HCT116 (cell line): ENCODE results near the gene SRCIN1. TPM values are rescaled to one million over a fixed set of nuclear protein-coding genes. Genes with fewer than 3 reads are reported as not detected.

Experiments
- ATAC-seq: fragments of 200-7000 bp; cut with Tn5 transposase; 2 replicates; pipeline ENCODE4 v1.9.1; 2020; ENCODE audit warnings: mild to moderate bottlenecking, moderate library complexity
- BruUV-seq: library from RNA; stranded (reverse); fragments of 400-500 nt; replicated peaks from 2 replicates; lab custom pipeline; 2021; lab: Mats Ljungman, UMichigan
- CTCF ChIA-PET: fragments of 300-600 bp; sonication (Branson Sonifier 250); formaldehyde crosslinking; loops from one replicate; lab custom pipeline; 2021; ENCODE audit warnings: antibody characterized with exemption; lab: Charles Lee
- POLR2A ChIA-PET: fragments of 300-600, 350-600 bp; sonication (Branson Sonifier 250); formaldehyde crosslinking; loops from one replicate; lab custom pipeline; 2021; ENCODE audit warnings: antibody characterized with exemption; lab: Charles Lee
- RAD21 ChIA-PET, 2 experiments: fragments of 300-600 bp; sonication (Branson Sonifier 250); formaldehyde crosslinking; loops; one replicate each; lab custom pipeline; 2023; ENCODE audit warnings: low total read pairs in 2 of 2; ENCODE audit not compliant: uncharacterized antibody in 2 of 2, unreplicated experiment in 2 of 2, low non-redundant PET in 1 of 2; lab: Charles Lee
- DNase-seq: peaks from one replicate; pipeline ENCODE4 v3.0.0-alpha.2; 2010; ENCODE audit warnings: low read depth, low spot score
- H2AFZ ChIP-seq: fragments of 200-600 bp; shearing (Covaris generic), sonication (generic); 2 replicates; pipeline ENCODE4 v1.6.1; 2017; ENCODE audit warnings: low read depth, mixed run types, mixed read lengths, antibody characterized with exemption, low read length; ENCODE audit not compliant: poor library complexity, severe bottlenecking
- H3K27ac ChIP-seq: 2 replicates; pipeline ENCODE4 v1.5.1; 2012; ENCODE audit warnings: low read depth, low read length
- H3K27me3 ChIP-seq: fragments of 200-600 bp; sonication (generic); 2 replicates; pipeline ENCODE4 v1.6.1; 2016; ENCODE audit warnings: mixed run types, low read length, mixed read lengths; ENCODE audit not compliant: insufficient read depth
- H3K36me3 ChIP-seq, 2 experiments: fragments of 200-500 bp in 1 of 2; fragments of 200-600 bp in 1 of 2; sonication (Bioruptor generic) in 1 of 2; sonication (generic) in 1 of 2; 2 replicates each; pipeline versions ENCODE4 v1.5.1 to v1.6.1; 2014 to 2016; ENCODE audit warnings: low read length in 2 of 2, inconsistent platforms in 1 of 2, mixed read lengths in 1 of 2, mixed run types in 1 of 2; ENCODE audit not compliant: insufficient read depth in 2 of 2, control insufficient read depth in 1 of 2
- H3K4me1 ChIP-seq, 2 experiments: fragments of 200-600 bp in 1 of 2; sonication (generic) in 1 of 2; 2 replicates each; pipeline versions ENCODE4 v1.5.1 to v1.6.1; 2012 to 2017; ENCODE audit warnings: low read length in 2 of 2, inconsistent platforms in 1 of 2, mild to moderate bottlenecking in 1 of 2, mixed read lengths in 1 of 2, mixed run types in 1 of 2, moderate library complexity in 1 of 2; ENCODE audit not compliant: insufficient read depth in 2 of 2, control insufficient read depth in 1 of 2
- H3K4me2 ChIP-seq: fragments of 200-600 bp; sonication (generic); 2 replicates; pipeline ENCODE4 v1.6.1; 2017; ENCODE audit warnings: mixed run types, low read length, mixed read lengths
- H3K4me3 ChIP-seq, 2 experiments: fragments of 200-600 bp in 1 of 2; sonication (generic) in 1 of 2; replicated peaks in 1 of 2; 2 replicates each; pipeline ENCODE4 v1.5.1; 2011 to 2016; ENCODE audit warnings: low read length in 2 of 2, control low read depth in 1 of 2, low read depth in 1 of 2, mild to moderate bottlenecking in 1 of 2, mixed read lengths in 1 of 2, mixed run types in 1 of 2
- H3K79me2 ChIP-seq: fragments of 200-600 bp; sonication (generic); 2 replicates; pipeline ENCODE4 v1.6.1; 2017; ENCODE audit warnings: mild to moderate bottlenecking, mixed run types, low read length, moderate library complexity, mixed read lengths; ENCODE audit not compliant: insufficient read depth
- H3K9ac ChIP-seq: fragments of 200-600 bp; sonication (generic); 2 replicates; pipeline ENCODE4 v1.6.1; 2016; ENCODE audit warnings: low read length, mixed read lengths
- H3K9me2 ChIP-seq: fragments of 200-600 bp; sonication (generic), shearing (Covaris generic); 2 replicates; pipeline ENCODE4 v1.6.1; 2017; ENCODE audit warnings: mixed run types, mild to moderate bottlenecking, moderate library complexity; ENCODE audit not compliant: insufficient read depth
- H3K9me3 ChIP-seq, 2 experiments: fragments of 200-500 bp in 1 of 2; fragments of 200-600 bp in 1 of 2; sonication (Bioruptor generic) in 1 of 2; sonication (generic) in 1 of 2; 2 replicates each; pipeline ENCODE4 v1.6.1; 2014 to 2017; ENCODE audit warnings: low read length in 2 of 2, mixed read lengths in 2 of 2, inconsistent platforms in 1 of 2, low read depth in 1 of 2, mild to moderate bottlenecking in 1 of 2, mixed run types in 1 of 2, moderate library complexity in 1 of 2; ENCODE audit not compliant: control insufficient read depth in 1 of 2, insufficient read depth in 1 of 2
- H4K20me1 ChIP-seq: fragments of 200-600 bp; sonication (generic), shearing (Covaris generic); 2 replicates; pipeline ENCODE4 v1.6.1; 2017; ENCODE audit warnings: mixed run types, mild to moderate bottlenecking, moderate library complexity; ENCODE audit not compliant: insufficient read depth
- CBX3 ChIP-seq: IDR thresholded peaks from 2 replicates; pipeline ENCODE4 v1.6.1; 2012; ENCODE audit warnings: low read depth
- EGR1 ChIP-seq: IDR thresholded peaks from 2 replicates; pipeline ENCODE4 v1.6.1; 2012; ENCODE audit warnings: low read depth
- EZH2 ChIP-seq: fragments of 200-600 bp; sonication (generic); IDR thresholded peaks from 2 replicates; pipeline ENCODE4 v1.6.1; 2017; ENCODE audit warnings: antibody characterized with exemption, mixed run types
- MAX ChIP-seq: IDR thresholded peaks from 2 replicates; pipeline ENCODE4 v1.6.1; 2012
- POLR2AphosphoS5 ChIP-seq: IDR thresholded peaks from 2 replicates; pipeline ENCODE4 v1.6.1; 2011; ENCODE audit warnings: mild to moderate bottlenecking, low read depth, low read length, moderate library complexity
- SIN3A ChIP-seq: IDR thresholded peaks from 2 replicates; pipeline ENCODE4 v1.6.1; 2012; ENCODE audit warnings: low read depth
- SP1 ChIP-seq: IDR thresholded peaks from 2 replicates; pipeline ENCODE4 v1.6.1; 2012; ENCODE audit warnings: low read depth
- TCF7L2 ChIP-seq: IDR thresholded peaks from 2 replicates; pipeline ENCODE4 v1.7.0; 2011; ENCODE audit warnings: borderline replicate concordance, inconsistent platforms; ENCODE audit not compliant: insufficient read depth, insufficient read length; ENCODE audit errors: extremely low read depth
- YY1 ChIP-seq: IDR thresholded peaks from 2 replicates; pipeline ENCODE4 v1.6.1; 2011; ENCODE audit warnings: low read length, low read depth, moderate library complexity, mild to moderate bottlenecking; ENCODE audit not compliant: insufficient replicate concordance; ENCODE audit errors: extremely low read depth
- intact Hi-C: fragments of 100-400 bp; cut with micrococcal nuclease; formaldehyde crosslinking; loops from 2 replicates; pipeline ENCODE4 v1.10.0; 2022
- total RNA-seq: library from RNA; stranded (reverse); gene quantifications from one replicate; pipeline ENCODE4 v1.2.1, GENCODE V29; 2021; ENCODE audit not compliant: unreplicated experiment
- TF ChIP-seq, protein P1 (sequence below), 3 experiments: fragments of 200-600 bp in 1 of 3; sonication (generic) in 1 of 3; IDR thresholded peaks in 2 of 3; conservative IDR thresholded peaks in 1 of 3; 2 replicates each; pipeline ENCODE4 v1.5.1; 2012 to 2017; ENCODE audit warnings: low read depth in 2 of 3, low read length in 2 of 3, antibody characterized with exemption in 1 of 3, borderline replicate concordance in 1 of 3, control low read depth in 1 of 3, mild to moderate bottlenecking in 1 of 3, mixed read lengths in 1 of 3, mixed run types in 1 of 3, moderate library complexity in 1 of 3; ENCODE audit not compliant: insufficient read depth in 1 of 3
- TF ChIP-seq, protein P2 (sequence below): IDR thresholded peaks from 2 replicates; pipeline ENCODE4 v1.6.1; 2012

Gene SRCIN1
- total RNA-seq, 1 experiment from 2014 or later: 10.5 TPM

DNA sequence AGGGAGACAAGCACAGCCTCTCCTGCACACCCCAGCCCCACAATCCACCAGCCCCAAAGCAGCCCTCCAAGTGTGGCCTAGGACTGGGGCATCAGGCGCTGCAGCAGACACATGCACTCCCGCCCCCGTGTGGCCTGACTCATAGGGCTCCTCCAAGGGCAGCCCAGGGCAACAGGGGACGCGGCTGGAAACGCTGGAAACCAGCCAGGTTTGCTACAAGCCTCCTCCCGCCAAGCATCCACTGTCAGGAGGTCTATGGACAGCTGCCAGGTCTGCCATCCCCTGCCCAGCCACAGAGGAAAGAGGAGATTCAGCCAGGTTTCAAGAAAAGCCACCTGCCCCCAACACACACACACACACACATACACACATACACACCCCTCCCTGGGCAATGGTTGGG is 25.8 kb downstream of the SRCIN1 start:
- CTCF ChIA-PET: no interaction called here
- no peaks in the 10 kb centered on the region for H3K9me2 ChIP-seq
- intact Hi-C loops: loop anchor here (10.0 kb wide), 1 partner anchor 85 kb away; no protein-coding TSS in a partner anchor
- no peaks in the 10 kb centered on the region for H3K79me2 ChIP-seq
- H3K36me3 ChIP-seq: no peaks in the 10 kb centered on the region
- POLR2A ChIA-PET: no interaction called here
- DNase-seq (no peak), ATAC-seq (peak; percentile 70)
- no peak overlapping the region for H3K4me3 ChIP-seq
- H2AFZ ChIP-seq: no peak overlapping the region
- no TSS peak for BruUV-seq
- no peak for TF ChIP-seq CBX3
- TF ChIP-seq, protein P1, sequence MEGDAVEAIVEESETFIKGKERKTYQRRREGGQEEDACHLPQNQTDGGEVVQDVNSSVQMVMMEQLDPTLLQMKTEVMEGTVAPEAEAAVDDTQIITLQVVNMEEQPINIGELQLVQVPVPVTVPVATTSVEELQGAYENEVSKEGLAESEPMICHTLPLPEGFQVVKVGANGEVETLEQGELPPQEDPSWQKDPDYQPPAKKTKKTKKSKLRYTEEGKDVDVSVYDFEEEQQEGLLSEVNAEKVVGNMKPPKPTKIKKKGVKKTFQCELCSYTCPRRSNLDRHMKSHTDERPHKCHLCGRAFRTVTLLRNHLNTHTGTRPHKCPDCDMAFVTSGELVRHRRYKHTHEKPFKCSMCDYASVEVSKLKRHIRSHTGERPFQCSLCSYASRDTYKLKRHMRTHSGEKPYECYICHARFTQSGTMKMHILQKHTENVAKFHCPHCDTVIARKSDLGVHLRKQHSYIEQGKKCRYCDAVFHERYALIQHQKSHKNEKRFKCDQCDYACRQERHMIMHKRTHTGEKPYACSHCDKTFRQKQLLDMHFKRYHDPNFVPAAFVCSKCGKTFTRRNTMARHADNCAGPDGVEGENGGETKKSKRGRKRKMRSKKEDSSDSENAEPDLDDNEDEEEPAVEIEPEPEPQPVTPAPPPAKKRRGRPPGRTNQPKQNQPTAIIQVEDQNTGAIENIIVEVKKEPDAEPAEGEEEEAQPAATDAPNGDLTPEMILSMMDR (IDR thresholded peaks at IDR 0.05 in 2 of 3, conservative IDR thresholded peaks at IDR 0.05 in 1 of 3; ENCODE audit: borderline replicate concordance in 1 of 3, insufficient read depth in 1 of 3, low read depth in 2 of 3, low read length in 2 of 3): peak in 2 of 3 experiments; percentile 27 to 51; a peak in 3 of 6 replicates
- TF ChIP-seq SP1: no peak
- no peak for TF ChIP-seq EZH2
- peak; percentile 83 for TF ChIP-seq EGR1
- TF ChIP-seq POLR2AphosphoS5: peak; percentile 17; the same call in 1 of the 2 replicates
- no peaks in the 10 kb centered on the region for H4K20me1 ChIP-seq
- H3K9ac ChIP-seq: no peak overlapping the region; the same call in 1 of the 2 replicates
- H3K4me2 ChIP-seq: peak overlapping the region; percentile 43
- H3K9me3 ChIP-seq: no peaks in the 10 kb centered on the region
- RAD21 ChIA-PET: interaction anchor here in 1 of 2 experiments (1.2 kb wide), 1 partner anchor 21 kb away, joined by 3 read pairs; no protein-coding TSS in a partner anchor
- no peak overlapping the region; the same call in 1 of the 2 replicates for H3K27ac ChIP-seq
- H3K4me1 ChIP-seq: peaks cover 21 to 36% of the 10 kb centered on the region in 2 experiments
- H3K27me3 ChIP-seq: no peaks in the 10 kb centered on the region

- no TSS peak for BruUV-seq
- H3K27me3 ChIP-seq: no peaks in the 10 kb centered on the region
- no peak overlapping the region for H3K9ac ChIP-seq
- peaks cover 19 to 36% of the 10 kb centered on the region in 2 experiments for H3K4me1 ChIP-seq
- intact Hi-C loops: no loop called here
- no peaks in the 10 kb centered on the region for H4K20me1 ChIP-seq
- DNase-seq: no peak
- H3K9me2 ChIP-seq: no peaks in the 10 kb centered on the region
- H2AFZ ChIP-seq: no peak overlapping the region
- TF ChIP-seq EZH2: no peak
- no peak for TF ChIP-seq SIN3A
- no peak for TF ChIP-seq YY1
- TF ChIP-seq MAX: no peak
- no peak for TF ChIP-seq CBX3
- no peak for TF ChIP-seq TCF7L2
- TF ChIP-seq, protein P2, sequence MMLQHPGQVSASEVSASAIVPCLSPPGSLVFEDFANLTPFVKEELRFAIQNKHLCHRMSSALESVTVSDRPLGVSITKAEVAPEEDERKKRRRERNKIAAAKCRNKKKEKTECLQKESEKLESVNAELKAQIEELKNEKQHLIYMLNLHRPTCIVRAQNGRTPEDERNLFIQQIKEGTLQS: no peak
- H3K79me2 ChIP-seq: no peaks in the 10 kb centered on the region
- ChIA-PET POLR2A (no interaction called here), CTCF (interaction anchor here (0.7 kb wide), 1 partner anchor 21 kb away, joined by 4 read pairs; no protein-coding TSS in a partner anchor), RAD21 (interaction anchor here in 1 of 2 experiments (1.2 kb wide), 1 partner anchor 20 kb away, joined by 3 read pairs; no protein-coding TSS in a partner anchor)
- no peaks in the 10 kb centered on the region for H3K9me3 ChIP-seq
- no peaks in the 10 kb centered on the region for H3K36me3 ChIP-seq
- peak overlapping the region; percentile 43; the same call in 1 of the 2 replicates for H3K4me2 ChIP-seq
- H3K27ac ChIP-seq: no peak overlapping the region
- H3K4me3 ChIP-seq: no peak overlapping the region
- no peak for ATAC-seq
Observed at GRCh38 chr17:38579083-38579480, 26.7 kb downstream of the SRCIN1 start.
